ENCODE data around the gene RAC2. TPM values are rescaled to one million over a fixed set of nuclear protein-coding genes. Genes with fewer than 3 reads are reported as not detected.

RAC2 gene
- total and polyA plus RNA-seq, 2 of the 8 experiments (the other 6 are each of a cell fraction or from before 2014, with no cell fraction given), result 2.3 to 4.3 TPM

GRCh38 chr22:37266581-37267134 lies 22.6 kb upstream of the RAC2 start:
- no peaks in the 10 kb centered on the region for H3K27me3 ChIP-seq (replicated peaks in 1 of 4; ENCODE audit: control insufficient read depth in 3 of 4, extremely low read depth in 1 of 4, insufficient read depth in 3 of 4, low read length in 3 of 4)
- no peak overlapping the region for H2BK12ac ChIP-seq (ENCODE audit: low read depth, low read length)
- no peak overlapping the region for H3K18ac ChIP-seq (ENCODE audit: extremely low read depth, low read length)
- no peak overlapping the region for H3K14ac ChIP-seq (ENCODE audit: insufficient read length)
- no peak overlapping the region for H2AK5ac ChIP-seq (ENCODE audit: low read depth, low read length)
- WGBS, 2 experiments (ENCODE audit: extremely low coverage in 1 of 2, insufficient coverage in 1 of 2, insufficient read length in 1 of 2, insufficient replicate concordance in 2 of 2, low coverage in 1 of 2, low lambda C conversion rate in 2 of 2, missing lambda C conversion rate in 1 of 2), result 66% methylated on average over 18 of the region's 18 CpGs; no CpG with 5 or more reads in 1 of the 2 experiments
- H3K23ac ChIP-seq (ENCODE audit: insufficient read length), result no peak overlapping the region
- H3K4me3 ChIP-seq (ENCODE audit: extremely low read depth in 1 of 4, insufficient read depth in 2 of 4, low read depth in 3 of 4, low read length in 4 of 4), result 0 out of 8 replicates have a peak overlapping the region, but pooled peaks of 1 of the 4 experiments have one; percentile 10
- peaks cover 0 to 2% (median 0%) of the 10 kb centered on the region in 4 experiments; a peak in 1 of 7 replicates for H3K4me1 ChIP-seq (replicated peaks in 1 of 4; ENCODE audit: control insufficient read depth in 3 of 4, insufficient read depth in 4 of 4, low read length in 3 of 4)
- no peak overlapping the region for H3K9ac ChIP-seq (replicated peaks in 1 of 4; ENCODE audit: extremely low read depth in 1 of 4, low read depth in 3 of 4, low read length in 3 of 4)
- peak overlapping the region; percentile 41; the same call in 1 of the 2 replicates for H2AFZ ChIP-seq (ENCODE audit: low read length)
- H2BK15ac ChIP-seq (ENCODE audit: low read length), result peak overlapping the region; percentile 81; the same call in 1 of the 2 replicates
- no peak overlapping the region for H3K56ac ChIP-seq (replicated peaks; ENCODE audit: insufficient read length, low read depth, low read length)
- no peak overlapping the region for H2BK20ac ChIP-seq (ENCODE audit: low read length)
- TF ChIP-seq RAD21 (IDR thresholded peaks at IDR 0.05 in 1 of 2, conservative IDR thresholded peaks at IDR 0.05 in 1 of 2; ENCODE audit: low read depth in 2 of 2, low read length in 2 of 2), result no peak
- peak; percentile 43 for TF ChIP-seq E2F6 (IDR thresholded peaks at IDR 0.05)
- TF ChIP-seq CREB1 (IDR thresholded peaks at IDR 0.05), result 0 out of 2 replicates have a peak, but pooled peaks have one; percentile 18
- H4K20me1 ChIP-seq (replicated peaks in 1 of 2; ENCODE audit: control insufficient read depth in 1 of 2, insufficient read depth in 2 of 2, low read length in 2 of 2), result no peaks in the 10 kb centered on the region
- 0 out of 2 replicates have a peak, but pooled peaks cover 2% of the 10 kb centered on the region for H3K23me2 ChIP-seq (ENCODE audit: low read depth, low read length)
- no peak overlapping the region for H4K5ac ChIP-seq (ENCODE audit: insufficient read length, low read depth, low read length)
- DNase-seq (ENCODE audit: low read depth in 1 of 2, low spot score in 2 of 2) (no peak), FAIRE-seq (no peak)
- H3K4ac ChIP-seq (replicated peaks; ENCODE audit: insufficient read length, low read depth, low read length), result no peak overlapping the region
- ChIA-PET CTCF (ENCODE audit: partially characterized antibody) (interaction anchor here (0.7 to 4.6 kb wide), 21 partner anchors 10 to 411 kb away, joined by 3 to 32 read pairs (median 4); partner anchors contain the start of genes CYTH4 and RAC2), POLR2A (ENCODE audit: partially characterized antibody) (interaction anchor here (0.7 kb wide), 1 partner anchor 10 kb away, joined by 3 read pairs; no protein-coding TSS in a partner anchor)
- H2BK5ac ChIP-seq (ENCODE audit: low read depth, low read length), result no peak overlapping the region
- H3K36me3 ChIP-seq (ENCODE audit: control insufficient read depth in 2 of 4, insufficient read depth in 4 of 4, low read length in 3 of 4), result no peaks in the 10 kb centered on the region
- H3K4me2 ChIP-seq (ENCODE audit: insufficient read depth in 1 of 2, low read depth in 2 of 2, low read length in 2 of 2), result no peak overlapping the region; a peak in 1 of 4 replicates
- H2BK120ac ChIP-seq (replicated peaks; ENCODE audit: low read depth, low read length), result no peak overlapping the region
- H3K9me3 ChIP-seq (ENCODE audit: insufficient read depth in 2 of 2, low read depth in 1 of 2, low read length in 1 of 2), result peaks cover 12% of the 10 kb centered on the region in 2 experiments
- H3K79me1 ChIP-seq (ENCODE audit: low read depth, low read length), result no peaks in the 10 kb centered on the region
- no peak overlapping the region for H4K8ac ChIP-seq (ENCODE audit: extremely low read depth, insufficient read depth, low read length)
- no peak overlapping the region for H3K27ac ChIP-seq (ENCODE audit: low read depth, low read length)
- H4K91ac ChIP-seq (replicated peaks; ENCODE audit: insufficient read length, low read length), result no peak overlapping the region
- H3K79me2 ChIP-seq (ENCODE audit: control insufficient read depth in 1 of 2, insufficient read depth in 2 of 2, low read length in 2 of 2), result no peaks in the 10 kb centered on the region
